Small intestine (tissue), 7 donors: ENCODE data around the gene DNMBP. TPM values are rescaled to one million over a fixed set of nuclear protein-coding genes. Genes with fewer than 3 reads are reported as not detected.
A peak's percentile ranks its signal among the peaks of the same experiment; 100 is the strongest.
"Not testable (repeated sequence)": the region's sequence is repeated elsewhere in the genome, so short reads cannot be mapped to it uniquely, and the experiment has no call there.

Experiments used
- DNase-seq, 2 donors: peaks; one replicate each; pipeline versions ENCODE4 v3.0.0 to v3.0.0-alpha.2; 2013
- FAIRE-seq: peaks from 2 replicates; lab custom pipeline; 2012; peaks lifted over from hg19 to GRCh38; lab: Jason Lieb, UNC
- H3K27ac ChIP-seq, 3 donors: one replicate each; pipeline ENCODE4 v1.5.1; 2013; ENCODE audit warnings: low read length in 2 of 3, mild to moderate bottlenecking in 2 of 3, control low read depth in 1 of 3, inconsistent platforms in 1 of 3, low read depth in 1 of 3, moderate library complexity in 1 of 3
- H3K27me3 ChIP-seq, 3 donors: one replicate each; pipeline ENCODE4 v1.6.1; 2013; ENCODE audit warnings: low read length in 3 of 3, inconsistent platforms in 1 of 3; ENCODE audit not compliant: control insufficient read depth in 3 of 3, insufficient read depth in 3 of 3
- H3K36me3 ChIP-seq, 3 donors: one replicate each; pipeline ENCODE4 v1.6.1; 2013; ENCODE audit warnings: low read length in 3 of 3, inconsistent platforms in 1 of 3, low read depth in 1 of 3, mild to moderate bottlenecking in 1 of 3, moderate library complexity in 1 of 3; ENCODE audit not compliant: control insufficient read depth in 3 of 3, insufficient read depth in 2 of 3
- H3K4me1 ChIP-seq, 3 donors: one replicate each; pipeline ENCODE4 v1.6.1; 2013; ENCODE audit warnings: low read length in 2 of 3, inconsistent platforms in 1 of 3, low read depth in 1 of 3, mild to moderate bottlenecking in 1 of 3, moderate library complexity in 1 of 3; ENCODE audit not compliant: control insufficient read depth in 3 of 3, insufficient read depth in 2 of 3
- H3K4me3 ChIP-seq, 3 donors: one replicate each; pipeline ENCODE4 v1.5.1; 2013; ENCODE audit warnings: low read length in 3 of 3, control low read depth in 1 of 3, inconsistent platforms in 1 of 3, low read depth in 1 of 3, mild to moderate bottlenecking in 1 of 3, moderate library complexity in 1 of 3
- H3K9me3 ChIP-seq, 2 donors: one replicate each; pipeline ENCODE4 v1.6.1; 2013; ENCODE audit warnings: low read depth in 1 of 2, low read length in 1 of 2; ENCODE audit not compliant: control insufficient read depth in 2 of 2, insufficient read depth in 1 of 2
- WGBS, 3 donors: extraction: QIAGEN DNeasy Blood & Tissue Kit; methylation state at CpG; one replicate each; pipeline ENCODE4 v1.1.7; 2013; 5-methylcytosine and 5-hydroxymethylcytosine counted together
- polyA plus RNA-seq, 4 donors: library from polyadenylated mRNA; stranded (reverse) in 3 of 4; unstranded in 1 of 4; fragments of 200-250 nt in 3 of 4; fragments of 120-200 nt in 1 of 4; gene quantifications; one replicate each; pipeline versions ENCODE4 v1.2.1 to v1.2.3, GENCODE V29; 2013
- donor health status: healthy with polysubstance abuse.
- donor health status: control.
- donor health status: control.
- donor health status: Bipolar disorder and iron deficiency.
- donor health status: healthy.

The DNMBP gene
- polyA plus RNA-seq, 4 donors: 18.4 to 52.2 (median 28.0) TPM

GRCh38 chr10:99944860-99945259 lies 64.9 kb downstream of the DNMBP start:
- Histone ChIP-seq H3K27ac (no peak overlapping the region), H3K9me3 (no peaks in the 10 kb centered on the region), H3K27me3 (no peaks in the 10 kb centered on the region), H3K4me1 (peaks cover 0 to 8% (median under 1%) of the 10 kb centered on the region in 3 donors), H3K4me3 (no peak overlapping the region), H3K36me3 (no peaks in the 10 kb centered on the region)
- 19 to 67% (median 36%) methylated on average over 2 of the region's 2 CpGs for WGBS, 3 donors
- DNase-seq (peak in 1 of 2 donors; percentile 51), FAIRE-seq (no peak)

- Histone ChIP-seq H3K36me3 (no peaks in the 10 kb centered on the region), H3K9me3 (no peaks in the 10 kb centered on the region), H3K27ac (no peak overlapping the region), H3K4me1 (peaks cover under 1 to 10% (median 2%) of the 10 kb centered on the region in 3 donors), H3K27me3 (no peaks in the 10 kb centered on the region), H3K4me3 (no peak overlapping the region)
- no peak for FAIRE-seq
- 89 to 91% (median 90%) methylated on average over 3 of the region's 3 CpGs for WGBS, 3 donors
- no peak for DNase-seq
Measured at GRCh38 chr10:99943908-99944307, 65.8 kb downstream of the DNMBP start.

- no peaks in the 10 kb centered on the region for H3K9me3 ChIP-seq
- 75 to 89% (median 76%) methylated on average over 7 of the region's 7 CpGs for WGBS, 3 donors
- H3K4me1 ChIP-seq: peaks cover 3 to 10% (median 4%) of the 10 kb centered on the region in 3 donors
- H3K27ac ChIP-seq: no peak overlapping the region
- H3K27me3 ChIP-seq: no peaks in the 10 kb centered on the region
- H3K4me3 ChIP-seq: no peak overlapping the region
- DNase-seq (no peak), FAIRE-seq (no peak)
- no peaks in the 10 kb centered on the region for H3K36me3 ChIP-seq
Measured at GRCh38 chr10:99941942-99942820, 67.6 kb downstream of the DNMBP start.

GRCh38 chr10:99938563-99938962 lies 71.2 kb downstream of the DNMBP start:
- no peak for FAIRE-seq
- H3K36me3 ChIP-seq: no peaks in the 10 kb centered on the region
- peak overlapping the region in 2 of 3 donors; percentile 8 to 60 for H3K27ac ChIP-seq
- WGBS, 3 donors: 31 to 47% (median 34%) methylated on average over 3 of the region's 3 CpGs
- H3K4me3 ChIP-seq: no peak overlapping the region
- no peaks in the 10 kb centered on the region for H3K27me3 ChIP-seq
- peak in 1 of 2 donors; percentile 81 for DNase-seq
- H3K9me3 ChIP-seq: no peaks in the 10 kb centered on the region
- H3K4me1 ChIP-seq: peaks cover 3 to 5% (median 4%) of the 10 kb centered on the region in 3 donors

- peak in 1 of 2 donors; percentile 79 for DNase-seq
- FAIRE-seq: no peak
- Histone ChIP-seq H3K36me3 (no peaks in the 10 kb centered on the region), H3K4me3 (no peak overlapping the region), H3K27me3 (no peaks in the 10 kb centered on the region), H3K27ac (peak overlapping the region in 2 of 3 donors; percentile 51 to 80), H3K4me1 (peaks cover 3 to 5% (median 4%) of the 10 kb centered on the region in 3 donors), H3K9me3 (no peaks in the 10 kb centered on the region)
- 57 to 73% (median 72%) methylated on average over 3 of the region's 3 CpGs for WGBS, 3 donors
Measured at GRCh38 chr10:99937630-99938029, 72.1 kb downstream of the DNMBP start.

- peak overlapping the region; percentile 26 to 89 (median 55) for H3K27ac ChIP-seq
- H3K9me3 ChIP-seq, H3K27me3 ChIP-seq, H3K36me3 ChIP-seq, H3K4me3 ChIP-seq, DNase-seq, FAIRE-seq: not testable (repeated sequence)
- WGBS, 3 donors: 27 to 37% (median 36%) methylated on average over 4 of the region's 7 CpGs
- peaks cover 0 to 13% (median 7%) of the 10 kb centered on the region in 3 donors for H3K4me1 ChIP-seq
Measured at GRCh38 chr10:99932203-99932957, 77.4 kb downstream of the DNMBP start.

GRCh38 chr10:99930731-99931550 lies 78.8 kb downstream of the DNMBP start:
- FAIRE-seq: no peak
- H3K4me1 ChIP-seq: peaks cover 0 to 13% (median 11%) of the 10 kb centered on the region in 3 donors

More at GRCh38 chr10:99930731-99931550, 78.8 kb downstream of the DNMBP start:
- WGBS, 3 donors: 18 to 53% (median 27%) methylated on average over 9 of the region's 9 CpGs
- Histone ChIP-seq H3K27ac (peak overlapping the region; percentile 87 to 91 (median 89)), H3K27me3 (no peaks in the 10 kb centered on the region), H3K4me3 (peak overlapping the region; percentile 36 to 89 (median 57)), H3K36me3 (peaks cover 0 to 5% (median 0%) of the 10 kb centered on the region in 3 donors), H3K9me3 (no peaks in the 10 kb centered on the region)
- DNase-seq: peak; percentile 98
